HG03135 (cell line): ENCODE results near the gene CCDC159.
"Not testable (repeated sequence)": the region's sequence is repeated elsewhere in the genome, so short reads cannot be mapped to it uniquely, and the experiment has no call there.

Experiments
- ATAC-seq: cut with Tn5 transposase; IDR thresholded peaks from one replicate; pipeline ENCODE4 v1.9.1; 2021; ENCODE audit warnings: mild to moderate bottlenecking, moderate library complexity; ENCODE audit not compliant: unreplicated experiment

Gene CCDC159

GRCh38 chr19:11337080-11337479, 9.2 kb upstream of the CCDC159 start:
- no peak for ATAC-seq

GRCh38 chr19:11338121-11338520, 8.2 kb upstream of the CCDC159 start:
- ATAC-seq: no peak

GRCh38 chr19:11338569-11339253, 7.6 kb upstream of the CCDC159 start:
- ATAC-seq: no peak

GRCh38 chr19:11339254-11340098, 6.8 kb upstream of the CCDC159 start, which contains the start of gene RAB3D:
Gene RAB3D, minus strand, starts transcription at chr19:11339657. Its CDS starts 2,258 bp downstream, at chr19:11337399.
- peak; percentile 64 for ATAC-seq

- ATAC-seq: not testable (repeated sequence)
Measured at GRCh38 chr19:11340099-11340467, 6.2 kb upstream of the CCDC159 start.

GRCh38 chr19:11342429-11342828, 3.9 kb upstream of the CCDC159 start:
- ATAC-seq: no peak

GRCh38 chr19:11345122-11345803, 1.1 kb upstream of the CCDC159 start:
- ATAC-seq: no peak

GRCh38 chr19:11347546-11348039, 1.3 kb downstream of the CCDC159 start:
- ATAC-seq: no peak

GRCh38 chr19:11349171-11349570, 2.9 kb downstream of the CCDC159 start:
- ATAC-seq: no peak

- ATAC-seq: not testable (repeated sequence)
Measured at GRCh38 chr19:11354102-11354501, 7.8 kb downstream of the CCDC159 start.

- ATAC-seq: no peak
Measured at GRCh38 chr19:11355160-11356073, 9.1 kb downstream of the CCDC159 start, which contains the start of gene PLPPR2. Gene PLPPR2, plus strand, starts transcription at chr19:11355432. Its CDS starts 2,242 bp downstream, at chr19:11357674.

GRCh38 chr19:11356074-11356397, 9.7 kb downstream of the CCDC159 start:
- ATAC-seq: no peak

- no peak for ATAC-seq
Measured at GRCh38 chr19:11356676-11357550, 10.6 kb downstream of the CCDC159 start.

- no peak for ATAC-seq
Measured at GRCh38 chr19:11359421-11359820, 13.1 kb downstream of the CCDC159 start.

GRCh38 chr19:11361037-11361770, 14.9 kb downstream of the CCDC159 start:
- no peak for ATAC-seq

- ATAC-seq: no peak
Measured at GRCh38 chr19:11361771-11362731, 15.7 kb downstream of the CCDC159 start.

GRCh38 chr19:11363881-11364280, 17.6 kb downstream of the CCDC159 start:
- ATAC-seq: no peak
